ENCODE results near the gene SALL1.

DNA sequence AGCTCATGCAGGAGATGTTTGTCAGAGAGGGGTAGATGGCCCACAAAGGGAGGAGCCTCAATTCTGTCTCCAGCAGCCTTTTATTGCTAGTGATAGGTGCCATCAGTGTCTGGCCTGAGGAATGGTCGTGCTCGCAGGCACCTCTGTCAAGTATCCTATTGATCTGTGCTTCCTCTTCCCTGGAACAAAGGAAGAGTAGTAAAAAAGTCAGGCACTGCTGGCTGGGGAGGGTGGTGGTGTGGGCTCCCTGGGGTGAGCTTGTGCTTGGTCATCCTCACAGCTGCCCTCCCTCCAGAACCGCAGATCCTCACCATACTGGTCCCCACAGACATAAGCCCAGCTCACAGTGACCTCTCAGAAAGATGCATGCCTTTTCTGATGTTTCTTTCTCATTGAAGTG lies 15.0 kb upstream of the SALL1 start:
- no peak for TF ChIP-seq CTCF (conservative IDR thresholded peaks at IDR 0.05; ENCODE audit: low read depth in 2 of 2)
- no peak for TF ChIP-seq REST (IDR thresholded peaks at IDR 0.05; ENCODE audit: unreplicated experiment)
- TF ChIP-seq EZH2phosphoT487 (IDR thresholded peaks at IDR 0.05; ENCODE audit: unreplicated experiment) = no peak
- TF ChIP-seq EZH2 (IDR thresholded peaks at IDR 0.05; ENCODE audit: low read depth, unreplicated experiment) = no peak
- no peak for TF ChIP-seq POLR2AphosphoS5 (IDR thresholded peaks at IDR 0.05; ENCODE audit: low read depth)
